Cardiac muscle cell (in vitro differentiated cells and primary cell): ENCODE results near the gene ETS2. TPM values are rescaled to one million over a fixed set of nuclear protein-coding genes. Genes with fewer than 3 reads are reported as not detected.

Experiments
- DNase-seq, 2 donors: peaks; one replicate each; pipeline versions ENCODE4 v3.0.0 to v3.0.0-alpha.2; 2010 to 2017; ENCODE audit warnings: low read depth in 1 of 2, low spot score in 1 of 2
- H3K27ac ChIP-seq: fragments of 200-600 bp; sonication (generic); 2 replicates; pipeline ENCODE4 v1.5.1; 2016
- H3K27me3 ChIP-seq: fragments of 200-600 bp; sonication (generic); 2 replicates; pipeline ENCODE4 v1.6.0; 2016; ENCODE audit warnings: control low read depth
- H3K36me3 ChIP-seq: fragments of 200-600 bp; sonication (generic); 2 replicates; pipeline ENCODE4 v1.5.1; 2016; ENCODE audit warnings: control low read depth
- H3K4me1 ChIP-seq: fragments of 200-600 bp; sonication (generic); 2 replicates; pipeline ENCODE4 v1.8.1; 2017; ENCODE audit warnings: low read depth, mild to moderate bottlenecking, mixed run types
- H3K4me3 ChIP-seq: fragments of 200-600 bp; sonication (generic); 2 replicates; pipeline ENCODE4 v1.5.1; 2016; ENCODE audit warnings: mild to moderate bottlenecking
- H3K9me3 ChIP-seq: fragments of 200-600 bp; sonication (generic); 2 replicates; pipeline ENCODE4 v1.5.1; 2017; ENCODE audit warnings: low read depth, mild to moderate bottlenecking, control low read depth
- polyA plus RNA-seq: library from polyadenylated mRNA; unstranded; fragments of >200 nt; fragmentation: Nextera tagmentation; extraction: Ambion mirVana; gene quantifications from 2 replicates; pipeline ENCODE4 v1.2.1, GENCODE V29; 2016
- total RNA-seq: library from RNA; depleted of rRNA; stranded (reverse); fragments of >200 nt; gene quantifications from 2 replicates; pipeline ENCODE4 v1.2.3, GENCODE V29; 2016
- TF ChIP-seq, protein P1 (sequence below): IDR thresholded peaks from 2 replicates; pipeline ENCODE4 v1.5.1; 2012; ENCODE audit warnings: low read depth, mild to moderate bottlenecking, low read length

The ETS2 gene
- total and polyA plus RNA-seq, 2 experiments from 2014 or later, result 20.9 to 25.2 TPM

DNA sequence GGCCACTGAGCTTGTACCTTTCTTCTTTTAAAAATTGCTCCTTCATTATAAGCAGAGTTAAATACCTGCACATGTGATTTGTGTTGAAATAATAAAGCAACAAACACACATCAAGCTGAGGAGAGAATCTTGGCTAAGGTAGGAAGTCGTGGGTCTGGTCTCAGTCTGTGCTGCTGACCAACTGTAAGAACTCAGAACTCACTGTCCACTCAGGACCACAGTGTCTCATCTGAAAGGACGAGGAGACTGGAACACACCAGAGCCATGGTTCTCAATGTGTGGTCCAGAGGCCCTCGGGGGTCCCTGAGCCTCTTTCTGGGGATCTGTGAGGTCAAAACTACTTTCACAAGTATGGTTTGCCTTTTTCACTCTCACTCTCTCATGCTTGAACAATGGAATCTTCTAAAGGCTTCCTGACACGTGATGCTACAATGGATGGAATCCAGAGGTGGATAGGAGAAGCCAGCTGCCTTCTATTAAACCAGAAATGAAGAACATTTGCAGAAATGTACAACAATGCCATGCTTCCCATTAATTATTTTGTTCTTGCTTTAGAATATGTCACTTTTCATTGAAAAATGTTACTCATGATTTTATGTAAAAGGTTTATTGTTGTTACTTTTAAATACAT is 17.3 kb upstream of the ETS2 start:
- Histone ChIP-seq H3K36me3 (no peaks in the 10 kb centered on the region), H3K9me3 (no peaks in the 10 kb centered on the region), H3K27ac (no peak overlapping the region), H3K27me3 (no peaks in the 10 kb centered on the region), H3K4me3 (no peak overlapping the region), H3K4me1 (no peaks in the 10 kb centered on the region)
- TF ChIP-seq, protein P1, sequence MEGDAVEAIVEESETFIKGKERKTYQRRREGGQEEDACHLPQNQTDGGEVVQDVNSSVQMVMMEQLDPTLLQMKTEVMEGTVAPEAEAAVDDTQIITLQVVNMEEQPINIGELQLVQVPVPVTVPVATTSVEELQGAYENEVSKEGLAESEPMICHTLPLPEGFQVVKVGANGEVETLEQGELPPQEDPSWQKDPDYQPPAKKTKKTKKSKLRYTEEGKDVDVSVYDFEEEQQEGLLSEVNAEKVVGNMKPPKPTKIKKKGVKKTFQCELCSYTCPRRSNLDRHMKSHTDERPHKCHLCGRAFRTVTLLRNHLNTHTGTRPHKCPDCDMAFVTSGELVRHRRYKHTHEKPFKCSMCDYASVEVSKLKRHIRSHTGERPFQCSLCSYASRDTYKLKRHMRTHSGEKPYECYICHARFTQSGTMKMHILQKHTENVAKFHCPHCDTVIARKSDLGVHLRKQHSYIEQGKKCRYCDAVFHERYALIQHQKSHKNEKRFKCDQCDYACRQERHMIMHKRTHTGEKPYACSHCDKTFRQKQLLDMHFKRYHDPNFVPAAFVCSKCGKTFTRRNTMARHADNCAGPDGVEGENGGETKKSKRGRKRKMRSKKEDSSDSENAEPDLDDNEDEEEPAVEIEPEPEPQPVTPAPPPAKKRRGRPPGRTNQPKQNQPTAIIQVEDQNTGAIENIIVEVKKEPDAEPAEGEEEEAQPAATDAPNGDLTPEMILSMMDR, result no peak
- peak in 1 of 2 donors; percentile 37 for DNase-seq

DNA sequence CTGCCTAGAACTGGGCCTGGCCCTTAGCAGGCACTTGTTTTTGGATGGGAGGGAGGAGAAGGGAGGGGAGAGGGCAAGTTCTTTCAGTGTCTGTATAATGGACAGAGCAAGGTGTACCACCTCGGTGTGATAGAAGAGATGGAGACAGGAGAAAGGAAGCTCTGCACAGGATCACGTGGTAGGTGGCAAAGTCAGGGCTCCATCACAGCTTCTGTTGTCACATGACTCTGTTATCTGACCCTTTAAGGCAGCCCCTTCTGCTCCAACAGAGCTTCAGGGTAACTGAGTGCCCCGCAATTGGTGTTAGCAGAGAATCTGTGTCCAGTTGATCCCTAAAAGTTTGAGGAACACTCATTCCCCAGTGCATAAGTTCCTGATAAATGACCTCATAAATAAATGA is 16.5 kb upstream of the ETS2 start:
- Histone ChIP-seq H3K36me3 (no peaks in the 10 kb centered on the region), H3K4me1 (no peaks in the 10 kb centered on the region), H3K27ac (no peak overlapping the region), H3K4me3 (no peak overlapping the region), H3K27me3 (no peaks in the 10 kb centered on the region), H3K9me3 (no peaks in the 10 kb centered on the region)
- TF ChIP-seq, protein P1, result no peak
- DNase-seq, result no peak

DNA sequence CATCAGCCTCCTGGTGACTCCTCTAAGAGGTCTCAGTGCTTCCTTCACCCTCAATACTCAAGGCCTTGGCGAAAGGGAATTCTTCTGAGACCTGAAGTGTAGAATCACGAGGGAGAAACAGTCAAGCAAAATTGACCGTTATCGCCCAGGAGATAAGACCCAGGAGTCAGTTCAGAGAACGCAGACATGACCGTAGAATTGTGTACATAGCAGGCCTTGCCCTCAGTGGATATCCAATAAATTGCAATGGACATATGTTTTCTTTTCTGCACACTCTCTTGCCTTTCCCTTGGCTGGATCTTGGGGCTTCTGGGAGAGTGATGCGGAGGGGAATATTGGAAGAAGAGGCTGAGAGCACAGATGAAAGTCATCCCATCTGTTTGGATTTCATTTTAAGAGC is 15.7 kb upstream of the ETS2 start:
- TF ChIP-seq, protein P1, result no peak
- no peaks in the 10 kb centered on the region for H3K27me3 ChIP-seq

DNA sequence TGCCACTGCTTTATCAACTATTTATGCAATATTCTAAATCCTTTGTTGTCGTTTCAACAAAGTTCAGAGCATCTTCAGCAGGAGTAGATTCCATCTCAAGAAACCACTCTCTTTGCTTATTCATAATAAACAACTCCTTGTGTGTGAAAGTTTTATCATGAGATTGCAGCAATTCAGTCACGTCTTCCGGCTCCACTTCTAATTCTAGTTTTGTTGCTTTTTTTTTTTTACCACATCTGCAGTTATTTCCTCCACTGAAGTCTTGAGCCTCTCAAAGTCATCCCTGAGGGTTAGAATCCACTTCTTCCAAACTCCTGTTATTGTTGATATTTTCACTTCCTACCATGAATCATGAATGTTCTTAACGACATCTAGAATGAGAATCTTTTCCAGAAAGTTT is 14.8 kb upstream of the ETS2 start:
- H3K27ac ChIP-seq, result no peak overlapping the region
- no peaks in the 10 kb centered on the region for H3K27me3 ChIP-seq
- H3K36me3 ChIP-seq, result no peaks in the 10 kb centered on the region
- no peaks in the 10 kb centered on the region for H3K4me1 ChIP-seq
- no peak for DNase-seq
- H3K4me3 ChIP-seq, result no peak overlapping the region
- no peaks in the 10 kb centered on the region for H3K9me3 ChIP-seq
- TF ChIP-seq, protein P1, result no peak

More for the DNA sequence above, 15.7 kb upstream of the ETS2 start:
- DNase-seq, result no peak
- H3K4me3 ChIP-seq, result no peak overlapping the region
- no peaks in the 10 kb centered on the region for H3K9me3 ChIP-seq
- no peaks in the 10 kb centered on the region for H3K4me1 ChIP-seq
- no peaks in the 10 kb centered on the region for H3K36me3 ChIP-seq
- H3K27ac ChIP-seq, result no peak overlapping the region

DNA sequence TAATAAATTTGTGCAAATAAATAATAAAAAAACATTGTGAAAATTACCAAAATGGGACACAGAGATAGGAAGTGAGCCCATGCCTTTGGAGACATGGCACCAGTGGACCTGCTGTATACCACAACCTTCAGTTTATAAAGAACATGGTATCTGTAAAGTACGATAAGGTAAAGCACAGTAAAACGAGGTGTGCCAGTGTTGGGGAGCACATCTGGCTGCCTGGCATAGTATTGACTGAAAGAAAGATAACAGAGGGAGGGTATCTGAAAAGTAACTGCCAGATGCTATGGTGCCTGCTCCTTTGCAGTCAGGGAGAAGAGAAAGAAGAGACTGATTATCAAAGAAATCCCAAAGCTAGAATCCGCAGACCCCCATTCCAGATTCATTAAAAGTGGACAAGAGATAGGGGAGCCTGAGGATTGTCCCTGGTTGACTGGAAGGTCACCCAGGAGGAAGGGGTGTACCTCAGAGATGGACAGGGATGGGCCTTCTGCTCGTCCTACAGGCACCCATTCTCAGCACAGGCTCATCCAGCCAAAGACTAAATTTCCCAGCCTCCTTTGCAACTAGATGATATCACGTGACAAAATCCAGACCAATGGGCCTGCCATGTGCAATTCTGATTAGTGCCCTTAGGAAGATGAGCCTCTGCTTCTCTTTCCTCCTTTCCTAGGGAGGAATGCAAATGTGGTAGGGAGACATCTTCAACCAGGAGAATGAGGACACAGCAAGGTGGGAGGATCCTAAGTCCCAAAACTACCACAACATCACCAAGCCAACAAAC is 12.9 kb upstream of the ETS2 start:
- TF ChIP-seq, protein P1, result no peak
- no peaks in the 10 kb centered on the region for H3K36me3 ChIP-seq
- no peak overlapping the region for H3K4me3 ChIP-seq
- no peaks in the 10 kb centered on the region for H3K27me3 ChIP-seq
- no peaks in the 10 kb centered on the region for H3K9me3 ChIP-seq
- DNase-seq, result no peak
- H3K27ac ChIP-seq, result no peak overlapping the region
- H3K4me1 ChIP-seq, result peaks cover 5% of the 10 kb centered on the region
